GM19372 (cell line): ENCODE data around the gene WDR35.
A peak's percentile ranks its signal among the peaks of the same experiment; 100 is the strongest.
"Not testable (repeated sequence)": the region's sequence is repeated elsewhere in the genome, so short reads cannot be mapped to it uniquely, and the experiment has no call there.

Experiments
- ATAC-seq: cut with Tn5 transposase; IDR thresholded peaks from one replicate; pipeline ENCODE4 v1.9.1; 2021; ENCODE audit warnings: mild to moderate bottlenecking, low read depth, moderate library complexity; ENCODE audit not compliant: unreplicated experiment

The WDR35 gene

DNA sequence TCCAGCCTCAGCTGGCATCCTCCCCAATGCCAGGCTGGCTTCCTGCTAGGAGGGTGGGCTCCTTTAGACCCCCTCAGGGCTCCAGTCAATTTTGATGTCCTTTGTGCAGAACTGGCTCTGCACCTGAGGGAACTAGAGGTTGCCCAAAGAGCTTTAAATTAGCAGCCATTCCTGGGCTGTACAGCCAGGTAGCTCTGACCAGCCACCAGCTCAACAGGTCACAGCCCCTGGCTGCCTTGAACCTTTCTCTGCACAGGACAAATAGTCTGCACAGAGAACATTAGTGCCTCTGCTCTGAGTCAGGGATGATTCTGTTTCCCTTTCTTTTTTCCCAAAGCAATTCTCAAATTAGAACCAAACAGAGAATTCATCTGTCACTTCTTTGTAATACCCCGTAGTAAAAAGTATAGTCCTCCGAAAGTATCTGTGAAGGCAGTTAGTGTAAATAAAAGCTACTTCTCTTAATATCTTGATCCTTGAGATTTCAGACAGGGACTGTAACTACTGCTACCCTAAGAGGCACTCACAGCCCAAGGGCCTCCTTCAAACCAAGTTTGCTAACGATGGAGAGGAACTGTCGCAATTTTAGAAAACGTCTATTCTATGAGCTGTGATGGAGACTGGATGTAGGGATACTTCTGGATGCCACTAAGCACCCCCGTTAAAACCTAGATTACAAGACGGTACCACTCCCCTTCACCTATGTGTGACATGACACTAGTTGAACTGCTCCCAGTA lies 91.1 kb downstream of the WDR35 start:
- ATAC-seq, result no peak

DNA sequence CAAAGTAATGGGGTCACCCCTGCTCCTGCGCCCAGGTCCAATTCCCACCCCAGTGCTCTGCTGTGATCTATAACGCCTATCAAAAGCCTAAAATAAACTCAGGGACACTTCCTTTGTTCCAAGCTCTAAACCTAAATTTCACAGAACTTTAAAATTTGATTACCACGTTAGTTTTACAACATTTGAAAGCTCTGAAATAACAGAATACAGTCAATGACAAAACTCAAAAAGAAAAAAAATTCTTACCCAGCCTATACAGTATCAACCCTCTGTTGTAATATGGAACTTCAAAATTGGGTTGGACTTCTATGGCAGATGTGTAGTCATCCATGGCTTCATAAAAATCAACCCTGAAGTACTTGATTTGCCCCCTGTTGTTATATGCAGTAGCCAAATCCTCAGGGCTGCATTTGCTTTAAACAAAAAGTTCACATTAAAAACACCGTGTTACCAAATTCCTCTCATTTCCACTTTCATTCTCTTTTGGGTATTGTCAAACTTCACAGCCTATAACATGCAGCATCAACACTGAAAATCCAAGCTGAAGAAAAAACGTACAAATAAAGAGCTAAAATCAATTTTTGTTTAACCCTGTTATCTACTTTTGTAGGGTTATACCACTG lies 92.2 kb downstream of the WDR35 start:
- ATAC-seq, result no peak

DNA sequence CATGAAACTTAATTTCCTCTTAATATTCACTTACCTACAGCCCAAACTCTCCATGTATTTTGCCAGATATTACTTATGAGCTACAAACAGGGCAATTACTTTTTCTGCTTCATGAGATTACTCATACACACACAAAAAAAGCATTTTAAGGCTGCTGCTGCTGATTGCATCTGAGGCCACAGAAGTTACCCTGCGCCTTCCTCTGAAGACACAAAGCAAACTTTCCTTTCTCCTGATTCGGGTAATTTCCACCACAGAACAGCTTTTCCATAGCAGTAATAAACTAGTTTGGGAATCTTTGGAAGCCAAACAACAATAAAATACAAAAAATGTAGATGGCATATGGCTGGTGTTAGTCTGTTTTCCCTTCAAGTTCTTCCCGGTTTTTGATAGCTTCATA lies 94.4 kb downstream of the WDR35 start:
- no peak for ATAC-seq

DNA sequence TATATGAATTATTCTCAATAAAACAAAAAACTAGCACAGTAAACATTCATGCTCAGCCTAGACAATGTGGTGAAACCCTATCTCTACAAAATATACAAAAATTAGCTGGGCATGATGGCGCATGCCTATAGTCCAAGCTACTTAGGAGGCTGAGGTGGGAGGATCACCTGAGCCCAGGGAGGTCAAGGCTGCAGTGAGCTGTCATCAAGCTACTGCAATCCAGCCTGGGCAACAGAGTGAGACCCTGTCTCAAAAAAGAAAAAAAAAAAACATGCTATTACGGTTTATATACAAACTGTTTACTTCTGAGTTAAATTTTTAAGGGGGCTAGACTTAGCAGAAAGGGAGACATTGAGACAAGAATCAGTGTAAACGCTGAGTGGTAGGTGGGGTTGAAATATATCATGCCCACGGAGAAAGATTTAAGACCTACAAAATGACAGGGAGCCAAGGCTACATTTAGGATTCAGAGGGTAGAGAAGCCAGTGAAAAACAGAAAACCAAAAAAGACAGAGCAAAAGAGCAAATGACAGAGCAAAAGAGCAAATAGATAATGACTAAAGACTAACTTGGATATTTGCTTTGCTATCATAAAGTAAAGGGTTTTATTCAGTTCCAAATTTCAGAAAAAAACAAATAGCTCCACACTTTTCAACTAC lies 95.6 kb downstream of the WDR35 start:
- peak; percentile 12 for ATAC-seq

DNA sequence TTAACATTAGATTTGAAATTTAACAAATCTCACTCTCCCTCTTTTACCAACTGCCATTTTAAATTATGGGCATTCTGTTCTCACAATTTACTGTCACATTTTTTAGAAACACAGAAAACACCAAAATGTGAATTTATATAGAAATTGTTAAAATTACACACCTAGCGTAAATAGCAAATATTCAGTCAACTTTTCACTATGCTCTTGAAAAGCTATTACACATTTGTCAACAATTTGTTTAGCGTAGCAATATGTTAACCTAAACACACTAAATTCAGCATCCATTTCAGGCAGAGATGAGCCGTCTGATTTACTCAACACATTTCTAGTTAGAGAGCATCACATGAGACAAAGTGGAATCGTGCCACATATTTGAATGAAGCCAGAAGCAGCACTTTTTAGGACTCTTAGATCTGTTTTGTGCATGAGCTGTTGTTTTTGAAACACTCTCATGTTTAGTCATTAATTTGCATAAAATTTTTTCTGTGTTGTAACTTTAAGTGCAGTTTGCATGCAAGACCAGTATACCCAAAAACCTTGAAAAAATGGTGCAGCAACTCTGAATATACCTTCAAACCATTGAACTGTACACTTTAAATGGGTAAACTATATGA lies 96.3 kb downstream of the WDR35 start:
- peak; percentile 68 for ATAC-seq

DNA sequence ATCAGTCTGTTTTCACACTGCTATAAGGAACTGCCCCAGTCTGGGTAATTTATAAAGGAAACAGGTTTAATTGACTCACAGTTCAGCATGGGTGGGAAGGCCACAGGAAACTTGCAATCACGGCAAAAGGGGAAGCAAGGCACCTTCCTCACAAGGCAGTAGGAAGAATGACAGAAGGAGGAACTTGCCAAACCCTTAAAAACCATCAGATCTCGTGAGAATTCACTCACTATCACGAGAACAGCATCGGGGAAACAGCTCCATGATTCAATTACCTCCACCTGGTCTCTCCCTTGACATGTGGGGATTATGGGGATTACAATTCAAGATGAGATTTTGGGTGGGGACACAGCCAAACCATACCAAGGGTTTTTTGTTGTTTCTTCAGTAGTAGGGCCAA lies 97.9 kb downstream of the WDR35 start:
- ATAC-seq, result not testable (repeated sequence)

DNA sequence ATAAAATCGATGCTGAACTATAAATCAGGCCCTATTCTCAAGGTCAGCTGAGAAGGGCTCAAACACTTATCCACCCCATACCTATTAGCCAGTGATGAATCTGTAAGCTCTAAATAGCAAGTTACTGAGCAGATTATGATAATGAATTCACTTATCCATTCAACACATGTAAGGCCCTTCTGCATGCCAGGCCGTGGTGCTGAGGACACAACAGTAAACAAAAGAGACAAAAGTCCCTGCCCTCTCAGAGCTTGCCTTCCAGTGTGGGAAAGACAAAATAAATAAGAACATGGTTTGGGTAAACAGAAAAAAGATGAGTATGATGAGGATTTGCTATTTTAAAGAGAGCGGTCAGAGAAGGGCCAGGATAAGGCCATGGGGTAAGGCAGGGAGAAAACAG lies 99.8 kb downstream of the WDR35 start:
- ATAC-seq, result no peak

DNA sequence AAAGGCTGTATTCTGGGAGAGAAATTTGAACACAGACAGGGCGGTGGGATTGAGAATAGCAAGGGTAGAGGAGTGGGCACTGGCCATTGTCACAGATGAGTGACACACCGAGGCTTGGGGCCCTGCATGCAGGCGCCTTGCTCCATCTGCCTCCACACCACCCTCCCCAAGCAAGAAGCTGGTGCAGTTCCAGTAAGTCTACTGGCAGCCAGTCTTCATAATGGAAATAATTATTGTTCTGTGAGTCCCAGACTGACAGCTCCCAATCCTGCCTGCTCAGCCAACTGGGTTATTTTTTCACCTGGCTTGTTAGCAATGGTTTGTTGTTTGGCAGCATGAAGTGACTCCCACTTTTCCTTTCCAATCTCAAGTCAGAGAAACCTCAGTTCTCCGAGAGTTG lies 101.1 kb downstream of the WDR35 start:
- no peak for ATAC-seq

DNA sequence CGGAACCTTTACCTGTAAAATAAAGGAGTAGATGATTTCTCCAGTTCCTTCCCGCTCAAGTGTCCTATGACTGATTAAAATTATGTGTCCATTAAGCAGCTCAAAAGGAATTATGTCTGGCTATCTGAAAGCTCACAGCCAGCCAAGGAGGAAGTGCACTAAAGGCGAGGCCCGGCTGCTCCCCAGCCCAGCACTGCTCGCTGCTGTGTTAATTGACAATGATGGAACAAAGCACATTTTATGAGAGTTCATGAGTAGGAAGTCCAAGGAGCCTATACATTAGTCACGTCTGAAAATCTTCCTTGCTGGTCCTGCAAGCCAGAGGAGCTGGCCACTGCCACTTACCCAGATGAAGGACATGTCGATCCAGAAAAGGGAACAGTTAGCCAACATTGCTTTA lies 102.4 kb downstream of the WDR35 start:
- ATAC-seq, result no peak

DNA sequence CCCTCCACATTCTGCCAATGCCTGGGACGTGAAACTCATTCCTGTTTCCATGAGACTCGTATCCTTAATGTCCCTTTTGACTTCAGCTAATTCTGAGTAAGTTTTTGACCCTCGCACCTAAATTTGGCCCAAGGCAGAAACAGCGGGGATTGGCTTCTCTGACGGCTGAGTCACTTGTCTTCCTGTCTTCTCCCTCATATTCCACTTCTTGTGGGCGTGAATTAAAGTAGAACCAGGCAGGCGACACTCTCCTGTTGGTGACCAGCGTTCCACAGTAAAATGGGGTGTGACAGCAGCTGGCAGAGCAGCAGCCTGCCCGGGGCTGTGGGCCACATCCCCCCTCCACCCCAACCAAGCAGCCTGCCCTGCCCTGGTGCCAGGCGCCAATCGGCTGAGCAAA lies 103.6 kb downstream of the WDR35 start:
- ATAC-seq, result no peak

DNA sequence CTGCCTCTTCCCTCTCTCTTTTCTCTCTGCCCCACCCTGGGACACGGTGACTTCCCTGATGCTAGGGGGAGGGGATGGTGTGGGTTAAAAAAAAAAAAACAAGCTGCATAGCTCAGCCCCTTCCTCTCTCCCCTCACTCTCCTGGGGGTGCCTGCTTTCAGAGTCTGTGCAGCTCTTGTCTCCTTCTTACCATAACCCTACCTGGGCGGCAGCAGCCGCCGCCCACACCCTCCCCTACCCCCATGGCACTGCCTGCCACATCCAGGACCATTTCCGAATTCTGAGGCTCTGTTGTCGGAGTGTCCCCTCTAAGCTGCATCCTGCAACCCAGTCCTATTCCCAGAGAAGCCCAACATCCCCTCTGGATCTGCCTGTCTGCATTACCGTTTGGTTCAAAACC lies 104.1 kb downstream of the WDR35 start:
- no peak for ATAC-seq

DNA sequence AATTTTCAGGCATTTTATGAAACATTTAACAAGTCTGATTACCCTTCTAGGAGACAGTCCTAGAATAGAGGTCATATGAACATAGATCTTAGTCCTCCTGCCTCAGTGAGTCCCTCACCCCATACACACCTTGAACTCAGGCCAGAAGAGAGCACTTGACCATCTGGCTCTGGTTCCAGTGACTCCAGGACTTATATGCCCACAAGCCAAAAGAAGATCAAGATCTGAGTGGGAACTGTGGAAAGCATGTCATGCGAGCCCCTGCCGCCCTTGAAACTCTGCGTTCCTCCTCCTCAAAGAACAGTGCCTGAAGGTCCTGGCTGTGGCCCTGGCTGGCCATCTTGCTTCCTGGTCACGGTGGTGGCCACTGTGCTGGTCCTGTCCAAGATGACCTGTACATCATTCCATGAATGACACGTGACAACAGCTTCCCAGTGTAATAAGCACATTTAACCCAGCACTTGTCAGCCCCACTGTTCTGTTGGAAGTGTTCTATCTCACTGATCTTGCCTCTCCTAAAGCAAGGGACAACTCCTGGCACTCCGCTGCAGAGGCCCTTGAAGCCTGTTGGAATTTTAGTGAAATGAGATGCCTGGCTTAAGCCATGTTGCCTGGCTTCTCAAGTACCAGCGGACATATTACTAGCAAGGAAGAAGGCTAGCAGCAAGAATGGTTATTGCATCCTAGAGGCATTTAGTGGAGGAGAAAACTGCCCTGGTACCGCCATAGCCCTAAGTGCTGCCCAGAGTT lies 105.8 kb downstream of the WDR35 start:
- no peak for ATAC-seq

DNA sequence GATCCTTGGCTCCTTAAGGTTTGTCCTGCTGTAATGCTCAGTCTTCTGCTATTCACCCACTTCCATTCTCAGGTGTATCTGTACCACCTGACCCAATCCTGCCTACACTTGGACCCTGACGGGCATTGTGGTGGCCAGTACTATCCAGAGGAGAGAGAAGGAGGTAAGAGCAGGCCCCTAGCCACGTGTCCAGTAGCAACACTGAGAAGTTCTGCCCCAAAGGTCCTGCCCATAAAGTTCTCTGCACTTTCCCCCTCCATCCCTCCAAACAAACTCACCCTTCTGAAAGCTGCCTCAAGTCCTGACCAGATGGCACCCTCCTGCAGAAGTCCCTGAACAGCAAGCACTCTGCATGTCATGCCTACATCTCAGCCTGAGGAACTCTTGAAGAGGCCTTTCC lies 106.4 kb downstream of the WDR35 start:
- no peak for ATAC-seq

DNA sequence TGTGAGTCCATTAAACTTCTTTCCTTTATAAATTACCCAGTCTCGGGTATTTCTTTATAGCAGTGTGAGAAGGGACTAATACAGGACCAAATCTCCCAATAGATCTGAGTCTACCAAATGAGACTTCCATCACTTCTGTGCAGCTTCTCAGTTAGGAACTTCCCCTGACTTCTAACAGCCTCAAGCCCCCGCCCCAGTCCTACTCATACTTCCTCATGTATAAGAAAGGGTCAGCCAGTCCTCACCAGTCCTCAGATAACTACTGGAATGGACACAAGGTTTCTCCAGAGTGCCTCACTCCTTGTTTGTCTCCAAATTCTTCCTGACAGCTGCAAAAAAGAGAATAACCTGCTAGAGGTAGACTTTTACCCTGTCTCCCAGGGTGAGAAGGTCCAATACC lies 107.6 kb downstream of the WDR35 start:
- ATAC-seq, result no peak

DNA sequence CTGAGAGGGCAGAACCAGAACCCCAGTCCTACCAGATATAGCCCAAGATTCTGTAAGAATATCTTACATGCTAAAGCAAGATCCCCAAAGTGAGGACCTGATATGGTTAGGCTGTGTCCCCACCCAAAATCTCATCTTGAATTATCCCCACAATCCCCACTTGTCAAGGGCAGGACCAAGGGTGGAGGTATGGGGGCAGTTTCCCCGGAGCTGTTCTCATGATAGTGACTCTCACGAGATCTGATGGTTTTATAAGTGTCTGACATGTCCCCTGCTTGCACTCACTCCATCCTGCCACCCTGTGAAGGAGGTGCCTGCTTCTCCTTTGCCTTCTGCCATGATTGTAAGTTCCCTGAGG lies 108.0 kb downstream of the WDR35 start:
- ATAC-seq, result no peak

DNA sequence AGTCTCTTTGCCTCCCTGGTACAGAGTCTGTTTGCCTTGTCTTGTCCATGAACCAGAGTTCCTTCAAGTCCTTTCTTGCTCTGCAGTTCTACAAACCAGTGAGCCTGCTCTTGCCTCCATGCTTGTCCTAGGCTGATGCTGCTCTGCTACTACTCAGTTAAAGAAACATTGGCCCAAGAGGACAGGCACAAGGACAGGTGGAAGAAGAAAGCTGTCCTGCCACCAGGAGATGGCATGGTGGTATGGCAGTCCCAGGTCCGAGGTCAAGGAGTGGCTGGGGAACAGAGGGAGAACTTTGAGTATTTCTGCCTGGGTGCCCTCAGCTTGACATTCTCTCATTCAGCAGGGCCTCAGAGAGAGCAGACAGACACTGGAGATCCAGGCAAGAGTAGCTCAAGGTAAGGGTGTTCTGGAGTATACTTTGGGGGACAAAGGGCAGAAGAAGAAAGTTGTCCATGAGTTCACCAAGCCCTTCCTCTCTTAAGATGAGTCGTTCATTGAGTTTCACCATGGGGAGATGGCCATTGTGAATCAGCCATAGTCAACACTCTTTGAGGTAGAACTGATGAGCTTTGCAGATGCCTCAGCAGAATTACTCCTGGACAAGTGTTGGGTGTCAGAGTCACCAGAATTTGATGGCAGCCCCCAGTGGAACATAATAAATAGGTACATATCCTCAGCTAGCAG lies 108.5 kb downstream of the WDR35 start:
- no peak for ATAC-seq

DNA sequence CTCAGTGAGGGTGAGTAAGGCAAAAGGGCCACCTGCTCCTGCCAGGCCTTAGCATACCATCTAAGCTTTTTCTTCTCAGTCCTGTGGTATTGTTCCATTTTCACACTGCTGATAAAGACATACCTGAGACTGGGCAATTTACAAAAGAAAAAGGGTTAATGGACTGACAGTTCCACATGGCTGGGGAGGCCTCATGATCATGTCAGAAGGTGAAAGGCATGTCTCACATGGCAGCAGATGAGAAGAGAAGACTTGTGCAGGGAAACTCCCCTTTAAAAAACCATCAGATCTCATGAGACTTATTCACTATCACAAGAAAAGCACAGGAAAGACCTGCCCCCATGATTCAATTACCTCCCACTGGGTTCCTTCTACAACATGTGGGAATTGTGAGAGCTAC lies 109.7 kb downstream of the WDR35 start:
- ATAC-seq, result not testable (repeated sequence)

DNA sequence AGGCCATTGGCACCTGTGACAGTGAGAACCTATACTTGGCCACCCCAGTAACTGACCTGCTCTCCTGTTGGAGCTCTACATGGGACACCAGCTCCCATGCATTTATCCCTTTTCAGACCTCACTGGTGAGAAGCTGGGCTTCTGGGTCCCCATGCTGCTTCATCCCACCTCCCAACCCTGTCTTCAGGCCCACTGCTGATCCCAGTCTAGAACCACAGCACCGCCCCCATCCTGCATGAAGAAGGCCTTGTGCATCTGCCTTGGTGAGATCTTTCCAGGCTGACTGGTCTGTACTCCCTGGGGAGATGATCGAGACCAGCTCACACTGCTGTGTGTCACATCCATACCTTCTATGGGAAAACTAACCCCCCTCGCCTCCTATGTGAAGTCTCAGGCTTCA lies 110.8 kb downstream of the WDR35 start:
- no peak for ATAC-seq

DNA sequence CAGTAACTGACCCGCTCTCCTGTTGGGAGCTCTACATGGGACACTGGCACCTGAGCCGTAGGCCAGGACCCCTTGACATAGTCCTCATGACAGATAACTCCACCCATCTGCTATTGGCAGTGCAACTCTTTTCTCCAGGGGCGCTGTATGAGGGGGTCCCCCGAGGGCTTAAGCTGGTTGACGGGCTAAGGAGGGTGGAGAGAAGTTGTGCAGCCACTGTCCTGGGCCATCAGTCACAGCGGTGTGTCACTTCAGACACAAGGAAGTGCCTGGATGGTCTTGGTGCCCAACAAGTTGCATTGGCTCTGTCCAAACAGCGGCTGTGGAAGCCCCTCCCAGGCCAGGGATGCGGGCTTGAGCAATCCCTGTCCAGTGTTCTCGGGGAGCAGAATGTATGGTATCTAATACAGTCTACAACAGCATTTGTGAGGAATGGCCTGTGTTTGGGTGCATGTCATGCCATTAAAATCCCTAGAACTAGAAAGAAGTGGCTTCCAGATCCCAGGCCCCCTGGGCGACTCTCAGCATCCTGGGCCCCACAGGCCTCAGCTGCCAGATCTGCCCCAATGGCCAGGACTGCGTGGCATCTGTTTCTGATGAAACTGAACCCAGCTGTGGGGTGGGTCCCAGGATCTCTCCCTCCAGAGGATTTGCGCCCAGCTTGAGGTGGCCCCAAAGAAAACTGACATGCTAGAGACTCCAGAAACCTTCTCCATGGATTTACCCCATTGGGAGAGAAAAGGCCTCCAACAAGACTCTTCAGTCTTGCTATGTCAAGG lies 111.4 kb downstream of the WDR35 start:
- no peak for ATAC-seq

DNA sequence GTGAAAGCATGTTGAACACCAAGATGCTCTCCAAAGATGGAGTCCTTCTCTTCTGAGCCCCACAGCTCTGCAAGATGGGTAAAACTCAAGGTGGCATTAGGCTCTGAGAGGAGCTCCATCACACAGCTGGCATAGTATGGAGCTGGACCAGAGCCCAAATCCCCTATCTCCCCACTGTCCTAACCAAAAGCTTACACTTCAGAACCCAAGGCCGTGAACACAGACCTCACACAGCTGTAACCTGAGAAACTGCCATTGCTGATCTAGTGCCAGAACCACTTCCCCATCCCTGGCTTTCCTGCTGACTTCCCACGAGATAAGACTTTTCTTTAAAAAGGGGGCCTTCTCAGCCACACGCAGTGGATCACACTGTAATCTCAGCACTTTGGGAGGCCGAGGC lies 113.2 kb downstream of the WDR35 start:
- ATAC-seq, result no peak
